Activated CD4-positive, alpha-beta T cell treated with anti-CD3 and anti-CD28 coated beads for 24 hours (primary cell): ENCODE data around the gene DNPH1.

Experiments
- DNase-seq, 2 donors: peaks; one replicate each; pipeline ENCODE4 v3.0.0-alpha.2; 2020; ENCODE audit warnings: low read depth in 2 of 2

DNPH1 gene

GRCh38 chr6:43228951-43229802 lies at the start of gene DNPH1:
Gene DNPH1 (minus strand): TSS chr6:43229481. CDS start chr6:43229456, 25 bp downstream.
- peak; percentile 71 to 76 for DNase-seq

GRCh38 chr6:43278524-43279078 lies 49.3 kb upstream of the DNPH1 start:
- no peak for DNase-seq

GRCh38 chr6:43277643-43278523 lies 48.6 kb upstream of the DNPH1 start:
- DNase-seq, result no peak

- DNase-seq, result no peak
Measured at GRCh38 chr6:43277306-43277642, 48.0 kb upstream of the DNPH1 start.

GRCh38 chr6:43276577-43277305 lies 47.5 kb upstream of the DNPH1 start:
- DNase-seq, result no peak

- no peak for DNase-seq
Measured at GRCh38 chr6:43275801-43276576, 46.7 kb upstream of the DNPH1 start.

- peak in 1 of 2 donors; percentile 16 for DNase-seq
Measured at GRCh38 chr6:43274916-43275597, 45.8 kb upstream of the DNPH1 start.

GRCh38 chr6:43274127-43274915 lies 45.0 kb upstream of the DNPH1 start:
- DNase-seq, result no peak

GRCh38 chr6:43273707-43274106 lies 44.4 kb upstream of the DNPH1 start:
- DNase-seq, result no peak

- no peak for DNase-seq
Measured at GRCh38 chr6:43271944-43272343, 42.7 kb upstream of the DNPH1 start.

- DNase-seq, result no peak
Measured at GRCh38 chr6:43271103-43271815, 42.0 kb upstream of the DNPH1 start.

GRCh38 chr6:43269273-43270007 lies 40.2 kb upstream of the DNPH1 start:
- DNase-seq, result peak in 1 of 2 donors; percentile 19

GRCh38 chr6:43268782-43269272 lies 39.5 kb upstream of the DNPH1 start:
- DNase-seq, result no peak

GRCh38 chr6:43268355-43268700 lies 39.0 kb upstream of the DNPH1 start:
- no peak for DNase-seq

GRCh38 chr6:43267619-43268354 lies 38.5 kb upstream of the DNPH1 start:
- DNase-seq, result no peak

GRCh38 chr6:43265564-43265963 lies 36.3 kb upstream of the DNPH1 start:
- no peak for DNase-seq

- no peak for DNase-seq
Measured at GRCh38 chr6:43264599-43265145, 35.4 kb upstream of the DNPH1 start.
